ENCODE data around the gene RASGRF2.

RASGRF2 gene

GRCh38 chr5:80937584-80938356, 22.4 kb upstream of the RASGRF2 start:
- DNase-seq, result no peak

GRCh38 chr5:80941496-80941895, 18.7 kb upstream of the RASGRF2 start:
- intact Hi-C loops (cut with DNase I), result no loop called here
- DNase-seq, result no peak

More at GRCh38 chr5:80937584-80938356, 22.4 kb upstream of the RASGRF2 start:
- intact Hi-C loops (cut with DNase I), result no loop called here

GRCh38 chr5:80951366-80951765, 8.8 kb upstream of the RASGRF2 start:
- intact Hi-C loops (cut with DNase I), result no loop called here
- DNase-seq, result no peak

GRCh38 chr5:80953587-80953986, 6.6 kb upstream of the RASGRF2 start:
- no peak for DNase-seq
- intact Hi-C loops (cut with DNase I), result no loop called here

GRCh38 chr5:80955082-80955590, 5.0 kb upstream of the RASGRF2 start:
- intact Hi-C loops (cut with DNase I), result no loop called here
- DNase-seq, result no peak

- intact Hi-C loops (cut with DNase I), result no loop called here
These were observed 3.9 kb upstream of the RASGRF2 start for GRCh38 chr5:80956272-80956671.

GRCh38 chr5:80957031-80957761, 3.0 kb upstream of the RASGRF2 start:
- DNase-seq, result no peak
- intact Hi-C loops (cut with DNase I), result no loop called here

More at GRCh38 chr5:80956272-80956671, 3.9 kb upstream of the RASGRF2 start:
- DNase-seq, result no peak

GRCh38 chr5:80958616-80959015, 1.5 kb upstream of the RASGRF2 start:
- DNase-seq, result no peak
- intact Hi-C loops (cut with DNase I), result no loop called here

GRCh38 chr5:80959138-80959537, 1.0 kb upstream of the RASGRF2 start:
- no peak for DNase-seq
- intact Hi-C loops (cut with DNase I), result no loop called here

- intact Hi-C loops (cut with DNase I), result loop anchor here (5.0 to 10.0 kb wide), 2 partner anchors 114 to 202 kb away; no protein-coding TSS in a partner anchor
- DNase-seq, result peak in 40 of 42 donors; percentile 15 to 83 (median 61)
These were observed 590 bp downstream of the RASGRF2 start for GRCh38 chr5:80960531-80961375.

GRCh38 chr5:80961376-80962281, 1.5 kb downstream of the RASGRF2 start:
- intact Hi-C loops (cut with DNase I), result loop anchor here (5.0 to 10.0 kb wide), 2 partner anchors 113 to 201 kb away; no protein-coding TSS in a partner anchor
- DNase-seq, result peak in 25 of 42 donors; percentile 9 to 61 (median 31)

- intact Hi-C loops (cut with DNase I), result loop anchor here (5.0 to 10.0 kb wide), 2 partner anchors 112 to 199 kb away; no protein-coding TSS in a partner anchor
- peak in 1 of 42 donors; percentile 22 for DNase-seq
These were observed 2.7 kb downstream of the RASGRF2 start for GRCh38 chr5:80962630-80963520.

- intact Hi-C loops (cut with DNase I), result loop anchor here (5.0 to 10.0 kb wide), 2 partner anchors 111 to 199 kb away; no protein-coding TSS in a partner anchor
- DNase-seq, result no peak
These were observed 3.3 kb downstream of the RASGRF2 start for GRCh38 chr5:80963521-80963895.

GRCh38 chr5:80963966-80964481, 3.9 kb downstream of the RASGRF2 start:
- intact Hi-C loops (cut with DNase I), result loop anchor here (5.0 to 10.0 kb wide), 2 partner anchors 111 to 198 kb away; no protein-coding TSS in a partner anchor
- DNase-seq, result no peak

- intact Hi-C loops (cut with DNase I), result loop anchor here (5.0 to 10.0 kb wide), 2 partner anchors 110 to 198 kb away; no protein-coding TSS in a partner anchor
- DNase-seq, result no peak
These were observed 4.3 kb downstream of the RASGRF2 start for GRCh38 chr5:80964491-80964890.

- intact Hi-C loops (cut with DNase I), result loop anchor here (5.0 to 10.0 kb wide), 2 partner anchors 110 to 197 kb away; no protein-coding TSS in a partner anchor
These were observed 4.8 kb downstream of the RASGRF2 start for GRCh38 chr5:80964919-80965318.

More at GRCh38 chr5:80964919-80965318, 4.8 kb downstream of the RASGRF2 start:
- DNase-seq, result no peak

Data from head of caudate nucleus (tissue), 42 donors.